CD4-positive, alpha-beta T cell treated with Interleukin-15 for 1 hour (primary cell): Measurements from ENCODE around the gene CASK.
"Not testable (repeated sequence)": the region's sequence is repeated elsewhere in the genome, so short reads cannot be mapped to it uniquely, and the experiment has no call there.

Experiments used
- DNase-seq: peaks from one replicate; pipeline ENCODE4 v3.0.0-alpha.2; 2020

CASK gene

GRCh38 chrX:41684940-41685339 lies 238.4 kb downstream of the CASK start:
- DNase-seq = no peak

GRCh38 chrX:41684138-41684537 lies 239.2 kb downstream of the CASK start:
- no peak for DNase-seq

- DNase-seq = no peak
Measured at GRCh38 chrX:41677183-41678060, 245.9 kb downstream of the CASK start.

- DNase-seq = not testable (repeated sequence)
Measured at GRCh38 chrX:41676361-41676760, 247.0 kb downstream of the CASK start.

DNA sequence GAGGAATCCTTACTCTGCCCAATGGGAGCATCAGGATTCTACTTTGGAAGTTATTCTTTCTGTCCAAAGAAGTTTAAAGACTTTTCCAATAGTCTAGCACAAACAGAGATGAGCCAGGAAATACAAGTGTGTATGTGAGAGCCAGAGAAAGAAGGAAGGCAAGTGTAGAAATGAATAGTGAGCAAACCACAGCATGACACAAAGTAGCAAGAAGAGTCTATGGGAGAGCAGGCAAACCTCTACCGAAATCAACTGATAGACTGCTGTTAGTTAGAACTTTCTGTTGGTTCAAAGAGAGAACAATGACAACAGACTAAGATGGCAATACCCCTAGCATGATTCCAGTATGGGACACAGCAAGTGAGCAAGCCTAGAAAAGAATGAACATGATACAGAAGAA lies 250.7 kb downstream of the CASK start:
- no peak for DNase-seq

GRCh38 chrX:41671082-41671481 lies 252.3 kb downstream of the CASK start:
- no peak for DNase-seq

- no peak for DNase-seq
Measured at GRCh38 chrX:41670112-41670511, 253.2 kb downstream of the CASK start.

DNA sequence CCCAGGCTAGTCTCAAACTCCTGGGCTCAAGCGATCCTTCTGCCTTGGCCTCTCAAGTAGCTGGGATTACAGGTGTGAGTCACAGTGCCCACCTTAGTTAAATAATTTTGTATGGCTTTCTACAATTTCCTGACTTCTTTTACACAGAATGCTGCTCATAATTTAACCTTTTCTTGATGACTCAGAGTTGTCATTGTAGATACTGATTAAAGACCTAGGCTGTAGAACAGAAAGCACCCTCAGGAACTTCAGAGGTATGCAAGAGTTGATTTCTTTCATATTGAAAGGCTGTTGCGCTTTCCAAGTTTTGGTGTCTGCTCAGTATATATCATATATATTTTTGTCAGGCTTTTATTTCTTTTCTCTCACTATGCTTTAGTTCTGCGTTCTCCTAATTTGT lies 255.7 kb downstream of the CASK start:
- DNase-seq = no peak

- no peak for DNase-seq
Measured at GRCh38 chrX:41666251-41666650, 257.1 kb downstream of the CASK start.

DNA sequence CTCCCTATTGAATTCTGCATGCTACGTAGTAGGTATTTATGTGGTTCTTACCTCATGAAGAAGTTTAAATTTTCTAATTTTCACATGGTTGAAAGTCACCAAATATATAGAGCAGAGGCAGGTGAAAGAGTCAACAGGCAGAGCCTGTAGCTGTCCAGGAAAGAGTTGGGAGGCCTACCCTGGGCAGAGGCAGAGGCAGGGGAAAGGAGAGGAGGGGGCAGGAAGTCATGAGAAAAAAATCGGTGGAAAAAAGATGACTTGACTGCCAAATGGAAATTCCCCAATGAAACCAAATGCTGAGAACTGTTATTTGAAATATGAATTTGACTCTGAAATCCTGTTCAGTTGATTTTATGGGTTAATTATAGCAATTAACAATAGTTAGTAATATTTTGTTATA lies 257.7 kb downstream of the CASK start:
- DNase-seq = no peak

GRCh38 chrX:41664908-41665307 lies 258.4 kb downstream of the CASK start:
- no peak for DNase-seq

GRCh38 chrX:41664375-41664901 lies 258.9 kb downstream of the CASK start:
- no peak for DNase-seq

DNA sequence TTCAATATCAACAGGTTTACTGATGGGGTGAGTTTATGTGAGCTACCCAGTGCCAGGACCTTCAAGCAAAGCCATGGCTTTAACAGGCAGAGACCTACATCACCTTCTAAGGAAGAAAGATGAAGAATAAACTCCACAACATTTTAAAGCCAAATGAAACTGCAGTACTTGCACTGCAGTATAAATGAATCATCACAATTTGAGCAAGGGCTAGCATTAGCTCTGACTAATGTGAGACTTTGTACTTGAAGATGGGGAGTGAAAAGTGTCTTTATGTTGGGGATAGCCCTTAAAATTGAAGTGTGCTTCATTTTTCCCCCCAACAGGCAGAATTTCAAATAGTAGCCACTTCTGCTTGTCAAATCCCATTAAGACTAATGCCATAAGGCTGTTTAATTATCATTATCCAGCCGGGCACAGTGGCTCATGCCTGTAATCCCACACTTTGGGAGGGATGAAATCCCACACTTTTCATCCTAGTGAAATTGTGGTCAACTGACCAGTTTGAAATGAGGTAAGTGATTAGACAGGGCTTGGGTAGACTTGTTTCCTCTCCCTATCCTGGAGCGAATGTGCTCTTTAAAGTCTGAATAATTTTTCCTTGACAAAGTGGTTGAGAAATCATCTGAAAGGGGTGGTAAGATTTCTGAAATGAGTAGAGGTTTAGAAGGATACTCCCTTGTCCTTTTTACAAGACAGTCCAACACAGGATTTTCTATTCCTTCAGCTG lies 261.8 kb downstream of the CASK start:
- no peak for DNase-seq

GRCh38 chrX:41655631-41656030 lies 267.7 kb downstream of the CASK start:
- no peak for DNase-seq

DNA sequence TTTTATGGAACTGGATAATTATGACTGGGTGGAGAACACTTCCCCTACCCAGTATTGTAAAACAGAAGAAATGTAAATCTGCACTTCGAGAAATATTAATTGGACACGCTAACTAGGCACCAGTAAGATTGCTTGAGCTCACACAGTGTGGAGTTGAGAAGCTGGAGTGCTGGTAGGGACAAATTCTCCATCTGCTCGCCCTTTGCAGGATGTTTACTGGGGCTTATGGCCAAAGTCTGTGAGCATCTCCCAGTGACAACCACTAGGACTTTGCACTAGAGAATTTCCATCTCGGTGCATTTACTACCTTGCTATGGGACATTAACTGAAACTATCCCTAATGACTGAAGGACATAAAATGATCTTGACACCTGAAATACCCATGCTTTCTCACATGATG lies 268.3 kb downstream of the CASK start:
- DNase-seq = no peak

DNA sequence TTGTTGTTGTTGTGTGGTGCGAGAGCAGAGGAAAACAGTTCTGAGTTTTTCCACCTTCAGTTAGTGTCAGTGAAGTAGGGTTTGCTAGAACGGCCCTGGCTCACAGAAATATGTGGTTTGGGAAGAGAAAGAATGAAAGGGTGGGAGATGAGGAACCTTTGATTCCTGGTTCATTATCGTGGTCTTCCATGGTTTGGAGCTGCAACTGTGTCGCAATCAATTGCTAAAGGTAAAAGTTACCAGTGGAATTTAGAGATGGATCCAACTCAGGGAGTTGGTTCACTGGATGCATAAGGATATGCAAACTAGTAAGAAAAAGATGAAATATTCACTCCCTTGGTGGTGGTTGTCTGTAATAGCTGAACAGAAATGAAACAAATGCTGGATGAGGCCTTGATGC lies 270.2 kb downstream of the CASK start:
- DNase-seq = no peak

- not testable (repeated sequence) for DNase-seq
Measured at GRCh38 chrX:41646201-41646600, 277.2 kb downstream of the CASK start.

- DNase-seq = no peak
Measured at GRCh38 chrX:41634284-41634683, 289.1 kb downstream of the CASK start.

DNA sequence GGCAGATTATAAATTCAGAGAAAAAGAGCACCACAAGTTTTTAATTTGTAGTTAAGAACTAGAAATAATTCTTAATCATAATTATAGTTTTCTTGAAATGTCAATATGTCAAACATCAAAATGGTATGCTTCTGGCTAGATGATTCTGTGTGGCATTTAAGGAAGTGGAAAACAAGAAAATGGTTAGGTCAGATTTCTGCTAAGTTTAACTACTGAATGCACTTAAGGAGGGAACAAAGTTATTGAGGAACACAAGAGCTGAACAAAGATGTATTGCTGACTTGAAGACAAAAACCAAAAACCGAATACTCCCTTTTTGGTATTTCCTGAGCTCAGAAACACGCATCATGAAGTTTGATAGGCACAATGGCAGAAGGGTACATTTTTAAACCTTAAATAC lies 293.3 kb downstream of the CASK start:
- no peak for DNase-seq

GRCh38 chrX:41629539-41629938 lies 293.8 kb downstream of the CASK start:
- DNase-seq = no peak

GRCh38 chrX:41621222-41621723 lies 302.1 kb downstream of the CASK start:
- DNase-seq = no peak

DNA sequence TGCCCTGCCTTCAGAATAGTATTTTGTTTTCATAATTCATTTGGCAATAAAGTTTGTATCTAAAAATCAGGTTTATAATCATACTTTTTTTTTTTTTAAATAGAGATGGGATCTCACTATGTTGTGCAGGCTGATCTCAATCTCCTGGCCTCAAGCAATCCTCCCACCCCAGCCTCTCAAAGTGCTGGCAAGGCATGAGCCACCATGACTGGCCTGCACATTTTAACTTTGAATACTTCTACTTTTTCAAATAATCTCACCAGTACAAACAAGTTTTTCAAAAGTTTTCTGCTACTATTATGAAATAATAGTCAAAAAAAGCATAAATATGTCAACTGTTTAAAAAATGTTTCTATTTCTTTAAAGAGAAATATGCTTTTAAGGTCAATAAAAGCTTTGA lies 304.1 kb downstream of the CASK start:
- no peak for DNase-seq

- DNase-seq = no peak
Measured at GRCh38 chrX:41616935-41617334, 306.4 kb downstream of the CASK start.

DNA sequence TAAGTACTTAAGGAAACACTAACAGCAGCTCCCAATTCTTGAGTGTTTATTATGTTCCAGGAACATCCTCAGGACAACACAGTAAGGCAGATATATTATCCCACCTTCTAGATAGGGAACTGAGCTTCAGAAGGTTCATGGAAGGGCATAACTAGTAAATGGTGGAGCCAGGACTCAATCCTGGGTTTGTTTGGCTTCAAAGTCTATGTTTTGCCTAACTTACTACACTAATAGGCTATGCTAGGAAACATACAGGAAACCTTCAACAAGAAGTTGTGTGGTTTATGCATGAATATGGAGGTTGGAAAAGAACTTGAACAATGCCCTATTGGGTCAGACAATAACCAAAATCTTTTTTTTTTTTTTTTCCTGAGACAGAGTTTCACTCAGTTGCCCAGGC lies 307.1 kb downstream of the CASK start:
- DNase-seq = no peak
